ENCODE data around the gene PRKAR2B. TPM values are rescaled to one million over a fixed set of nuclear protein-coding genes. Genes with fewer than 3 reads are reported as not detected.
"Not testable (repeated sequence)": the region's sequence is repeated elsewhere in the genome, so short reads cannot be mapped to it uniquely, and the experiment has no call there.

Gene PRKAR2B
- total and polyA plus RNA-seq, 2 of the 4 experiments (the other 2 are of a cell fraction), result 3.0 to 3.1 TPM

- H2AFZ ChIP-seq (replicated peaks; ENCODE audit: low read length, poor library complexity); H3K27me3 ChIP-seq (ENCODE audit: control insufficient read depth, insufficient read depth, low read length); H2BK120ac ChIP-seq (ENCODE audit: low read depth, low read length); H3K4me2 ChIP-seq (ENCODE audit: low read depth, low read length); H4K5ac ChIP-seq (ENCODE audit: low read depth, low read length); in situ Hi-C loops (cut with MboI; ENCODE audit: low sequenced_read_pairs); H3K4me1 ChIP-seq (ENCODE audit: control insufficient read depth, insufficient read depth, low read length); CTCF ChIA-PET; H3K4me3 ChIP-seq (ENCODE audit: insufficient read depth, low read depth, low read length); H3K36me3 ChIP-seq (ENCODE audit: control insufficient read depth, insufficient read depth, low read length); H3K14ac ChIP-seq (replicated peaks; ENCODE audit: low read depth, low read length); H4K8ac ChIP-seq (ENCODE audit: low read depth in 2 of 2, low read length in 2 of 2); DNase-seq; H2BK15ac ChIP-seq (ENCODE audit: low read depth, low read length); H3K9me1 ChIP-seq (ENCODE audit: insufficient read depth, low read length); H4K91ac ChIP-seq (ENCODE audit: insufficient read depth, low read depth, low read length); H4K20me1 ChIP-seq (ENCODE audit: insufficient read depth, low read length); H3K9ac ChIP-seq (ENCODE audit: low read depth, low read length); H3K56ac ChIP-seq (ENCODE audit: extremely low read depth, insufficient read depth, low read length); H3K27ac ChIP-seq (ENCODE audit: insufficient read depth, low read length); H3K9me3 ChIP-seq (ENCODE audit: control insufficient read depth, insufficient read depth, low read length); H2AK5ac ChIP-seq (ENCODE audit: low read depth, low read length); H3K79me1 ChIP-seq (ENCODE audit: low read depth in 1 of 2, low read length in 2 of 2); POLR2A ChIA-PET (ENCODE audit: unreplicated experiment); dilution Hi-C loops (cut with HindIII; ENCODE audit: low sequenced_read_pairs, unreplicated experiment); BruUV-seq (replicated peaks); ATAC-seq (ENCODE audit: low read depth); H2BK20ac ChIP-seq (ENCODE audit: low read depth, low read length); H2BK5ac ChIP-seq (ENCODE audit: low read depth, low read length, poor library complexity, severe bottlenecking); H3K4ac ChIP-seq (ENCODE audit: low read depth, low read length); H3K18ac ChIP-seq (ENCODE audit: low read depth, low read length); H3K23ac ChIP-seq (ENCODE audit: low read depth, low read length); H2AK9ac ChIP-seq (replicated peaks; ENCODE audit: low read depth, low read length, poor library complexity): not testable (repeated sequence)
- intact Hi-C loops (cut with micrococcal nuclease), result loop anchor here (10.0 kb wide), 1 partner anchor 867 kb away; no protein-coding TSS in a partner anchor
- whole genome bisulfite sequencing, 2 experiments (ENCODE audit: extremely low coverage in 2 of 2, insufficient read length in 1 of 2), result no CpG with 5 or more reads among the region's 4 CpGs
Observed at GRCh38 chr7:107041764-107042163, 2.7 kb upstream of the PRKAR2B start.

- H3K27ac ChIP-seq (ENCODE audit: insufficient read depth, low read length); H3K23ac ChIP-seq (ENCODE audit: low read depth, low read length); dilution Hi-C loops (cut with HindIII; ENCODE audit: low sequenced_read_pairs, unreplicated experiment); H3K18ac ChIP-seq (ENCODE audit: low read depth, low read length); H3K4ac ChIP-seq (ENCODE audit: low read depth, low read length); H3K4me3 ChIP-seq (ENCODE audit: insufficient read depth, low read depth, low read length); H3K4me2 ChIP-seq (ENCODE audit: low read depth, low read length); H3K9ac ChIP-seq (ENCODE audit: low read depth, low read length); POLR2A ChIA-PET (ENCODE audit: unreplicated experiment); DNase-seq; H3K36me3 ChIP-seq (ENCODE audit: control insufficient read depth, insufficient read depth, low read length); CTCF ChIA-PET; H2BK15ac ChIP-seq (ENCODE audit: low read depth, low read length); H3K4me1 ChIP-seq (ENCODE audit: control insufficient read depth, insufficient read depth, low read length); H2BK20ac ChIP-seq (ENCODE audit: low read depth, low read length); ATAC-seq (ENCODE audit: low read depth); H4K8ac ChIP-seq (ENCODE audit: low read depth in 2 of 2, low read length in 2 of 2); H4K91ac ChIP-seq (ENCODE audit: insufficient read depth, low read depth, low read length); H3K56ac ChIP-seq (ENCODE audit: extremely low read depth, insufficient read depth, low read length); H2AK9ac ChIP-seq (replicated peaks; ENCODE audit: low read depth, low read length, poor library complexity); H3K9me3 ChIP-seq (ENCODE audit: control insufficient read depth, insufficient read depth, low read length); BruUV-seq (replicated peaks); H4K20me1 ChIP-seq (ENCODE audit: insufficient read depth, low read length); H2AK5ac ChIP-seq (ENCODE audit: low read depth, low read length); H3K14ac ChIP-seq (replicated peaks; ENCODE audit: low read depth, low read length); H2BK5ac ChIP-seq (ENCODE audit: low read depth, low read length, poor library complexity, severe bottlenecking); H3K27me3 ChIP-seq (ENCODE audit: control insufficient read depth, insufficient read depth, low read length); H3K79me1 ChIP-seq (ENCODE audit: low read depth in 1 of 2, low read length in 2 of 2); H2AFZ ChIP-seq (replicated peaks; ENCODE audit: low read length, poor library complexity); H2BK120ac ChIP-seq (ENCODE audit: low read depth, low read length); H3K9me1 ChIP-seq (ENCODE audit: insufficient read depth, low read length); in situ Hi-C loops (cut with MboI; ENCODE audit: low sequenced_read_pairs); H4K5ac ChIP-seq (ENCODE audit: low read depth, low read length): not testable (repeated sequence)
- WGBS, 2 experiments (ENCODE audit: extremely low coverage in 2 of 2, insufficient read length in 1 of 2), result 95% methylated on average over 10 of the region's 43 CpGs; no CpG with 5 or more reads in 1 of the 2 experiments
- intact Hi-C loops (cut with micrococcal nuclease), result loop anchor here (10.0 kb wide), 1 partner anchor 868 kb away; no protein-coding TSS in a partner anchor
Observed at GRCh38 chr7:107042326-107042910, 2.1 kb upstream of the PRKAR2B start.

All from IMR-90 (cell line).